ENCODE measurements around the gene B4GALT6. TPM values are rescaled to one million over a fixed set of nuclear protein-coding genes. Genes with fewer than 3 reads are reported as not detected.

B4GALT6 gene
- total and polyA plus RNA-seq, 2 experiments from 2014 or later = 3.2 to 14.1 TPM

GRCh38 chr18:31583185-31583854 is 101.1 kb downstream of the B4GALT6 start:
- Histone ChIP-seq H3K79me2 (no peaks in the 10 kb centered on the region), H2AFZ (no peak overlapping the region), H4K20me1 (ENCODE audit: insufficient read depth, poor library complexity, severe bottlenecking) (no peaks in the 10 kb centered on the region), H3K27ac (no peak overlapping the region), H3K4me3 (no peak overlapping the region), H3K4me1 (ENCODE audit: insufficient read depth) (peaks cover 15% of the 10 kb centered on the region), H3K9me2 (replicated peaks; ENCODE audit: insufficient read depth) (no peaks in the 10 kb centered on the region), H3K4me2 (no peak overlapping the region), H3K27me3 (no peaks in the 10 kb centered on the region), H3K9me3 (ENCODE audit: low read depth) (no peaks in the 10 kb centered on the region), H3K36me3 (replicated peaks; ENCODE audit: insufficient read depth, low read depth) (no peaks in the 10 kb centered on the region)
- WGBS (ENCODE audit: low lambda C conversion rate, missing lambda C conversion rate) = 90% methylated on average over 5 of the region's 5 CpGs
- TF ChIP-seq EZH2 (IDR thresholded peaks at IDR 0.05; ENCODE audit: borderline replicate concordance) (no peak), EZH2phosphoT487 (IDR thresholded peaks at IDR 0.05; ENCODE audit: low read depth, severe bottlenecking, unreplicated experiment) (no peak), CTCF (IDR thresholded peaks at IDR 0.05; ENCODE audit: poor library complexity) (no peak)
- no peak for DNase-seq (ENCODE audit: low spot score)

- DNase-seq (ENCODE audit: low spot score) = peak; percentile 35
- Histone ChIP-seq H3K27ac (peak overlapping the region; percentile 7), H3K4me1 (ENCODE audit: insufficient read depth) (no peaks in the 10 kb centered on the region), H3K4me2 (no peak overlapping the region), H4K20me1 (ENCODE audit: insufficient read depth, poor library complexity, severe bottlenecking) (no peaks in the 10 kb centered on the region), H3K79me2 (no peaks in the 10 kb centered on the region), H3K9me2 (replicated peaks; ENCODE audit: insufficient read depth) (no peaks in the 10 kb centered on the region), H3K27me3 (no peaks in the 10 kb centered on the region), H3K4me3 (no peak overlapping the region), H3K9me3 (ENCODE audit: low read depth) (no peaks in the 10 kb centered on the region), H2AFZ (no peak overlapping the region), H3K36me3 (replicated peaks; ENCODE audit: insufficient read depth, low read depth) (no peaks in the 10 kb centered on the region)
- WGBS (ENCODE audit: low lambda C conversion rate, missing lambda C conversion rate) = 50% methylated on average over 4 of the region's 4 CpGs
- TF ChIP-seq CTCF (IDR thresholded peaks at IDR 0.05; ENCODE audit: poor library complexity) (no peak), EZH2 (IDR thresholded peaks at IDR 0.05; ENCODE audit: borderline replicate concordance) (no peak), EZH2phosphoT487 (IDR thresholded peaks at IDR 0.05; ENCODE audit: low read depth, severe bottlenecking, unreplicated experiment) (no peak)
These were observed 102.7 kb downstream of the B4GALT6 start for GRCh38 chr18:31581498-31582197.

- H3K9me2 ChIP-seq (replicated peaks; ENCODE audit: insufficient read depth) = no peaks in the 10 kb centered on the region
- no peaks in the 10 kb centered on the region for H3K27me3 ChIP-seq
- DNase-seq (ENCODE audit: low spot score) = no peak
- no peak overlapping the region for H3K4me3 ChIP-seq
- H3K9me3 ChIP-seq (ENCODE audit: low read depth) = no peaks in the 10 kb centered on the region
- peaks cover 4% of the 10 kb centered on the region for H3K4me1 ChIP-seq (ENCODE audit: insufficient read depth)
- H3K36me3 ChIP-seq (replicated peaks; ENCODE audit: insufficient read depth, low read depth) = no peaks in the 10 kb centered on the region
- H3K27ac ChIP-seq = no peak overlapping the region
- no peaks in the 10 kb centered on the region for H4K20me1 ChIP-seq (ENCODE audit: insufficient read depth, poor library complexity, severe bottlenecking)
- WGBS (ENCODE audit: low lambda C conversion rate, missing lambda C conversion rate) = 98% methylated on average over 2 of the region's 2 CpGs
- no peak overlapping the region for H2AFZ ChIP-seq
- TF ChIP-seq EZH2phosphoT487 (IDR thresholded peaks at IDR 0.05; ENCODE audit: low read depth, severe bottlenecking, unreplicated experiment) (no peak), CTCF (IDR thresholded peaks at IDR 0.05; ENCODE audit: poor library complexity) (no peak), EZH2 (IDR thresholded peaks at IDR 0.05; ENCODE audit: borderline replicate concordance) (no peak)
- H3K79me2 ChIP-seq = no peaks in the 10 kb centered on the region
- no peak overlapping the region for H3K4me2 ChIP-seq
These were observed 105.0 kb downstream of the B4GALT6 start for GRCh38 chr18:31579375-31579774.

Data from hepatocyte (in vitro differentiated cells).